Psoas muscle (tissue), 8 donors: ENCODE results near the gene ESYT3. TPM values are rescaled to one million over a fixed set of nuclear protein-coding genes. Genes with fewer than 3 reads are reported as not detected.

Experiments used
- ATAC-seq, 4 donors: fragments of 200-7000 bp; cut with Tn5 transposase; one replicate each; pipeline ENCODE4 v1.9.1; 2020; ENCODE audit warnings: moderate library complexity in 3 of 4, mild to moderate bottlenecking in 2 of 4
- DNase-seq, 2 donors: peaks; one replicate each; pipeline ENCODE4 v3.0.0-alpha.2; 2020
- H3K27ac ChIP-seq: fragments of 200-600 bp; one replicate; pipeline ENCODE4 v1.8.0; 2022
- H3K27me3 ChIP-seq, 3 donors: fragments of 200-600 bp in 1 of 3; one replicate each; pipeline versions ENCODE4 v1.6.1 to v1.8.0; 2013 to 2022; ENCODE audit warnings: low read length in 2 of 3, mild to moderate bottlenecking in 2 of 3, moderate library complexity in 1 of 3; ENCODE audit not compliant: insufficient read depth in 3 of 3
- H3K36me3 ChIP-seq, 2 donors: fragments of 200-600 bp in 1 of 2; one replicate each; pipeline versions ENCODE4 v1.6.1 to v1.8.0; 2013 to 2022; ENCODE audit warnings: low read depth in 1 of 2, mild to moderate bottlenecking in 1 of 2, moderate library complexity in 1 of 2; ENCODE audit not compliant: insufficient read depth in 1 of 2
- H3K4me1 ChIP-seq: fragments of 200-600 bp; one replicate; pipeline ENCODE4 v1.8.0; 2022
- H3K4me3 ChIP-seq: fragments of 200-600 bp; one replicate; pipeline ENCODE4 v1.8.0; 2022; ENCODE audit warnings: mild to moderate bottlenecking
- H3K9me3 ChIP-seq: fragments of 200-600 bp; one replicate; pipeline ENCODE4 v1.8.0; 2022
- CTCF ChIP-seq: fragments of 200-600 bp; IDR thresholded peaks from one replicate; pipeline ENCODE4 v1.8.0; 2022; ENCODE audit warnings: antibody characterized with exemption
- WGBS, 3 donors: extraction: QIAGEN DNeasy Blood & Tissue Kit; methylation state at CpG; one replicate each; pipeline versions ENCODE4 v1.1.6 to v1.1.7; 2013; 5-methylcytosine and 5-hydroxymethylcytosine counted together
- intact Hi-C, 2 donors: fragments of 100-400 bp; cut with DNase I; formaldehyde crosslinking; loops; one replicate each; pipeline versions ENCODE4 v1.11.0 to v1.14.2; 2022
- polyA plus RNA-seq, 3 donors: library from polyadenylated mRNA; stranded (reverse); fragments of 200-250 nt; gene quantifications; one replicate each; pipeline ENCODE4 v1.2.3, GENCODE V29; 2013
- total RNA-seq, 4 donors: library from RNA; stranded (reverse); fragmentation: NEBNext Ultra II Directional in 2 of 4; extraction: Animal tissue kit (Norgen Biotek cat#: 25700) in 2 of 4; gene quantifications; one replicate each; pipeline versions ENCODE4 v1.2.1 to v1.2.4, GENCODE V29; 2021 to 2023
- donor health status: healthy with polysubstance abuse.
- donor health status: DM: no; HTN: no; CAD: no; lungs with moderate emphysema.
- donor health status: Bipolar disorder and iron deficiency.
- donor health status: healthy.
- donor health status: DM: yes; HTN: yes; CAD: no.
- donor health status: DM: no; HTN: no; CAD: no.
- donor health status: DM: no; HTN: no; CAD: no.
- donor health status: DM: yes; HTN: yes; CAD: no.

The ESYT3 gene
- total and polyA plus RNA-seq, 7 donors: 0.35 to 4.5 (median 2.0) TPM

GRCh38 chr3:138456961-138457862 lies 22.8 kb downstream of the ESYT3 start:
- Histone ChIP-seq H3K36me3 (no peaks in the 10 kb centered on the region), H3K27ac (no peak overlapping the region), H3K4me1 (no peaks in the 10 kb centered on the region), H3K27me3 (no peaks in the 10 kb centered on the region), H3K4me3 (no peak overlapping the region), H3K9me3 (no peaks in the 10 kb centered on the region)
- peak in 3 of 4 donors; percentile 31 to 48 (median 46) for ATAC-seq
- no peak for DNase-seq
- intact Hi-C loops: no loop called here
- TF ChIP-seq CTCF: no peak
- 47 to 67% (median 52%) methylated on average over 13 of the region's 13 CpGs for WGBS, 3 donors

DNA sequence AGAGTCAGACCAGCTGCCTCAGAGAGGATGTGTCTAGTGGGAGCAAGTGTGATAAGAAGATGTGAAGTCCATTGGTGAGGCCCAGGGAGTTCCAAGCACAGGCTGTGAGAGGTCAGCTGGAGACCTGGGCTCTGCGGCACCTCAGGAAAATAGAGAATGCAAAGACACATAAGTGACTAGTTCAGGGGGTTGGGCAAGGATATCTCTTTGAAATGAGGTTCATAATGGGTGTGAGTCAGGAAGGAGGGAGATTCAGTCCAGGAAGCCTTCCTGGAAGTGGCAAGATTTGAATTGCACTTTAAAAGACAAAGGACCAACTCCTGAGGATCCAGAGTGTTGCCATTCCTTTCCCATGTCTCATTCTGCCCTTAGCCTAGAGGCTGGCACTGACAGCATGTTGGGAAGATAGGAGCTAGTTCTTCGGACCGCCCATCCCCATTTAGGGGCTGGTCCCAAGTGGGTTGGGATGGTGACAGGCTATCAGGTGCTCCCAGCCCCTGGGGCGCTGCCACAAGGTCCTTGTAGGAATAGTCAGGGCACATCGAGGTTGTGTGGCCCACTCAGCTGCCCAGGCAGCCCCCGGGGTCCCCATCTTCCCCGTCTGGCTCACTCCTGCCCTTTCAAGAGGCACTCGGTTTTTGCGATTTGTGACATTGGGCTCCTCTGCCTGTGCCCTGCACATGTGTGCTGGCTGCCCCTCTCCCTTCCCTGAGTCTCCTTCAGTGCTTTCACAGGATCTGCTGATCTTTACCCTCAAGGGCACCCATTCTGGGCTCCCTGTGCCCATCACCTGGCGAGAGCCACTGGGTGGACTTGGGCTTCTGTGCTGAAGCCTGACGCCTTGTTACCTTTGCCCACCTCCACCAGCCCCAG lies 23.7 kb downstream of the ESYT3 start:
- Histone ChIP-seq H3K27me3 (no peaks in the 10 kb centered on the region), H3K36me3 (no peaks in the 10 kb centered on the region), H3K4me3 (no peak overlapping the region), H3K4me1 (no peaks in the 10 kb centered on the region), H3K27ac (no peak overlapping the region), H3K9me3 (no peaks in the 10 kb centered on the region)
- no peak for TF ChIP-seq CTCF
- intact Hi-C loops: no loop called here
- no peak for ATAC-seq
- WGBS, 3 donors: 89 to 95% (median 91%) methylated on average over 11 of the region's 11 CpGs
- no peak for DNase-seq

DNA sequence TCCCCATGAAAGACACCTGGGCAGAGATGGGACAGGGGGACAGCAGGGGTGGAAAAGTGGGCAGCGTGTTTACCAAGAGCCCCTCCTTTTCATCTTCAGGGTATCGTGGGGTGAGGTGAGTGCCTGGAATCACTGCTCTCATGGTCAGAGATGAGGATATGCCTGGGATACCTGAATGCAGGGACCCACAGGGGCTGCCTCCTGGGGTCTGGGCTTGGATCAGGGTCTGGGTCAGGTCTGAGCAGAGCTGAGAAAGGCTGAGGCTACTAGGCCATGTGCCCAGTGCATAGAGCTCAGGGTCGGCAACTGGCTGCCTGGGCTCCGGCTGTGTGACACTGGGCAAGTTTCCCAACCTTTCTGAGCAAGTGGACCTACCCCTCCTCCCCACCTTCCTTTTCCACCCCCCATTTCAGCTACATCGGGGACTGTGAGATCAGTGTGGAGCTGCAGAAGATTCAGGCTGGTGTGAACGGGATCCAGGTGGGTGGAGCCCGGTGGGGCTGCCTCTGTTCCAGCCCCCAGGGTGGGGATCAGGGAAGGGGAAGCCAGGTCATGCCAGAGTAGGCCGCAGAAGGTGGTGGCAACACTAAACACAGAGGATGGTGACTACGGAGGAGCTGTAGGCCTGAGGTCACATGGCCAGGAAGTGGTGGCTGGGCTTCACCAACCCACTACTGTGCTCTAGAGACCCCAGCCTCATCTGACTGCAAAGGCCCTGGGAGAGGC lies 24.5 kb downstream of the ESYT3 start:
- Histone ChIP-seq H3K27ac (no peak overlapping the region), H3K9me3 (no peaks in the 10 kb centered on the region), H3K4me3 (no peak overlapping the region), H3K27me3 (no peaks in the 10 kb centered on the region), H3K36me3 (no peaks in the 10 kb centered on the region), H3K4me1 (no peaks in the 10 kb centered on the region)
- WGBS, 3 donors: 60 to 72% (median 64%) methylated on average over 9 of the region's 9 CpGs
- DNase-seq: no peak
- no peak for TF ChIP-seq CTCF
- no peak for ATAC-seq
- intact Hi-C loops: no loop called here

- no peaks in the 10 kb centered on the region for H3K27me3 ChIP-seq
- H3K4me3 ChIP-seq: no peak overlapping the region
- intact Hi-C loops: no loop called here
- H3K27ac ChIP-seq: no peak overlapping the region
- peak in 2 of 4 donors; percentile 27 to 32 for ATAC-seq
- no peaks in the 10 kb centered on the region for H3K9me3 ChIP-seq
- no peak for DNase-seq
- 66 to 82% (median 69%) methylated on average over 15 of the region's 15 CpGs for WGBS, 3 donors
- H3K4me1 ChIP-seq: no peaks in the 10 kb centered on the region
- no peak for TF ChIP-seq CTCF
- no peaks in the 10 kb centered on the region for H3K36me3 ChIP-seq
These were observed 25.5 kb downstream of the ESYT3 start for GRCh38 chr3:138459619-138460535.
